AG09319 (cell line): ENCODE data around the gene CDC14A.

Experiments
- DNase-seq: peaks from one replicate; pipeline ENCODE4 v3.0.0-alpha.2; 2010; ENCODE audit warnings: low read depth; ENCODE audit errors: extremely low read depth
- TF ChIP-seq, protein P1 (sequence below): IDR thresholded peaks from 2 replicates; pipeline ENCODE4 v1.5.1; 2011; ENCODE audit warnings: low read depth, mild to moderate bottlenecking, inconsistent platforms, low read length, moderate library complexity

CDC14A gene

DNA sequence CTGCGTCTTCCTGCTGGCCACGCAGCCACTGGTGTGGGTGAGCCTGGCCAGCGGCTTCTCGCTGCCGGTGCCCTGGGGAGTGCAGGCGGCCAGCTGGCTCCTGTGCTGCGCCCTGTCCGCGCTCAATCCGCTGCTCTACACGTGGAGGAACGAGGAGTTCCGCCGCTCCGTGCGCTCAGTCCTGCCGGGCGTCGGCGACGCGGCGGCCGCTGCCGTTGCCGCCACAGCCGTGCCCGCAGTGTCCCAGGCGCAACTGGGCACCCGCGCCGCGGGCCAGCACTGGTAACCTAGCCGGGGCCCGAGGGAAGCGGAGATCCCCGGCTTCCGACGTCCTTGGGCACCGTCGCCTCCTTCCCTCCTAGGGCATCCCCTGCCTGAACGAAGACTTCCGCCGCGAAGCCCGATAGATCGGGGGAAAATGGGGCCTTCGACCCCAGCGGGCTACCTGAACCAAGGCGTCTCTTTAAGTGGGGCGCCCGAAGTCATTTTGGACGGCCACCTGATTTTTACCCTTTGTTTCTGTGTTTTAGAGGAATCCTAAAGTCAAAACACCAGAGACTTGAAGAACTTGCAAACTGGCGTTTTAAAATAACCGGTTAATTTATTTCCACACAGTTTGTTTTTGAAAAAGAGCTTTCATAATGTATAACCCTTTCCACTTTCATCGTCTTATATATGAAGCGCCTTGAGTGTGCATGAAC is 187.7 kb downstream of the CDC14A start:
- TF ChIP-seq, protein P1, sequence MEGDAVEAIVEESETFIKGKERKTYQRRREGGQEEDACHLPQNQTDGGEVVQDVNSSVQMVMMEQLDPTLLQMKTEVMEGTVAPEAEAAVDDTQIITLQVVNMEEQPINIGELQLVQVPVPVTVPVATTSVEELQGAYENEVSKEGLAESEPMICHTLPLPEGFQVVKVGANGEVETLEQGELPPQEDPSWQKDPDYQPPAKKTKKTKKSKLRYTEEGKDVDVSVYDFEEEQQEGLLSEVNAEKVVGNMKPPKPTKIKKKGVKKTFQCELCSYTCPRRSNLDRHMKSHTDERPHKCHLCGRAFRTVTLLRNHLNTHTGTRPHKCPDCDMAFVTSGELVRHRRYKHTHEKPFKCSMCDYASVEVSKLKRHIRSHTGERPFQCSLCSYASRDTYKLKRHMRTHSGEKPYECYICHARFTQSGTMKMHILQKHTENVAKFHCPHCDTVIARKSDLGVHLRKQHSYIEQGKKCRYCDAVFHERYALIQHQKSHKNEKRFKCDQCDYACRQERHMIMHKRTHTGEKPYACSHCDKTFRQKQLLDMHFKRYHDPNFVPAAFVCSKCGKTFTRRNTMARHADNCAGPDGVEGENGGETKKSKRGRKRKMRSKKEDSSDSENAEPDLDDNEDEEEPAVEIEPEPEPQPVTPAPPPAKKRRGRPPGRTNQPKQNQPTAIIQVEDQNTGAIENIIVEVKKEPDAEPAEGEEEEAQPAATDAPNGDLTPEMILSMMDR: no peak
- no peak for DNase-seq

DNA sequence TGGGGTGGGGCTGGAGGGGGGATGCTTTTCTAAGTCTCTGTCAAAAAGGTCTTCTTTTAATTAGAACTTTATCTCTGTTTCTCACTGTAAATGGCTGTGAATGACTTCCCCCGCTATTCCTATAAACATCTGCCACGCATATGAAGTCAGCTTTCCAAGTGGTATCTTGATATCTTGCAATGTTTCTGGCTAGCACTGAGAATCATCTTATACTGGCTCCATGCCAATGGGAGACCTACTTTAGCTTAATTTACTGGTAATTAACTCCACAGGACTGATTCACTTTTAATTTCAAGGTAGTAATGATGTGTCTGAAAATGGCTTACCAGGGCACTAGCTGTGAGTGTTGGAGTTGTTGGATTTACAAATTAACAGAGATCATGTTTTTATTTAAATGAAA is 190.0 kb downstream of the CDC14A start:
- TF ChIP-seq, protein P1: no peak
- DNase-seq: no peak

DNA sequence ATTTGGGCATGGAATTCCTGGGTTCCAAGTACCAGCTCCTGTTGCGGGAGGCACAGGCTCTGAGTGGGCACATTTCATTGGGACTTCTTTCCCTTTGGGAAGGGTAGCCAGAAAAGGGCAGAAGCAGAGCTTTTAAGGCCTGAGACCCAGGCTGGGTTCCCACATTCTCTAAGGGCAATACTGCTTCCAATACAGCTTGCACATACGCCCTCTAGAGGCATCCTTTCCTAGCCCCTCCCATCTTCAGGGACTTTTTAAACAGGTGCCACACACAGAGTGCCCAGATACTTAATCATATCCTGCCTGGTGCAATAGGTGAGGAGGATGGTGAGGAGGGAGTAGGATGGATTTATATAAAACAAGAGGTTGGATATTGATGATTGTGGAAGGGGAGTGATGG is 191.3 kb downstream of the CDC14A start:
- TF ChIP-seq, protein P1: no peak; the same call in 1 of the 2 replicates
- no peak for DNase-seq

DNA sequence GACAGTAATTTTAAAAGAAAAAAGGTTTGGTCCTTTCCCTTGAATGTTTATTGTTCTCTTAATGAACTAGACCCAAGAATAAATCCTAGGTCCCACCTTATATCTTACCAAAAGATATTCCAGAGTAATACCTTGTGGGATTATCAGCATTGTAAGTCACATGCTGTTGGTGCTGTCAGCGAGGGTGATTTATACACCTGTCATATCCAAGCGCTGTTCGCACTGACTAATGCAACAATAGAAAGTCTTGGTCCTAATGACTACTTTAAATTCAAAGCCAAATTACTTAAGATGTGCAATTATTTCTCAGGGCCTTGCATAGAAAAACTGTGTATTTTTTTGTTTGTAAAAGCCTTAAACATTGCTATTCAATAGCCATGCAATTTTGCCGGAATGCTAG is 192.5 kb downstream of the CDC14A start:
- DNase-seq: no peak
- TF ChIP-seq, protein P1: no peak

DNA sequence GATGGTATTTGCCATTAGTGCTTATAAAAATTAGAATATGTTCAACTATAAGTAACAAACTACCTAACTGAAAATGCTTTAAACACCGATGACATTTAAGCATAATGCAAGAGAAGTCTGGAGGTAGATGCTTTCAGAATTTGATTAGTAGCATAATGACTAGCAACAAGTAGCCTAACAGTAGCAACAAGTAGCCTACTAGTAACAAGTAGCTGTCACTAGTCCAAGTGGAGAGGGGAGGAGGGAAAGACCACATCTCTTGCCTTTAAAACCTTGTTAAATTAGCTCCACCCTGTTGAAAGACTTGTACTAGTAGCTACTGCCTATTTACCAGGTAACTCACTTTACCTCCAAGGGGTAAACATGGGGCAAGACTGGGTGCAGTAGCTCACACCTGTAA is 193.5 kb downstream of the CDC14A start:
- DNase-seq: no peak
- TF ChIP-seq, protein P1: no peak

DNA sequence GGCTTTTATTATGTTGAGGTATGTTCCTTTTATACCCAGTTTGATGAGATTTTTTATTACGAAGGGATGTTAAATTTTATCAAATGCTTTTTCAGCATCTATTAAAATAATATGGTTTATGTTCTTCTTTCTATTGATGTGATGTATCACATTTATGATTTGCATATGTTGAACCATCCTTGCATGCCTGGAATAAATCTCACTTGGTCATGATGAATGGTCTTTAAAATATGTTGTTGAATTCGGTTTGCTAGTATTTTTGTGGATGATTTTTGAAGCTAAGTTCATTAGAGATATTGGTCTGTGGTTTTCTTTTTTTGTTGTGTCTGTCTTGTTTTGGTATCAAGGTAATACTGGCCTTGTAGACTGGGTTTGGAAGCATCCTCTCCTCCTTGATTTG is 199.7 kb downstream of the CDC14A start:
- TF ChIP-seq, protein P1: no peak
- DNase-seq: no peak

DNA sequence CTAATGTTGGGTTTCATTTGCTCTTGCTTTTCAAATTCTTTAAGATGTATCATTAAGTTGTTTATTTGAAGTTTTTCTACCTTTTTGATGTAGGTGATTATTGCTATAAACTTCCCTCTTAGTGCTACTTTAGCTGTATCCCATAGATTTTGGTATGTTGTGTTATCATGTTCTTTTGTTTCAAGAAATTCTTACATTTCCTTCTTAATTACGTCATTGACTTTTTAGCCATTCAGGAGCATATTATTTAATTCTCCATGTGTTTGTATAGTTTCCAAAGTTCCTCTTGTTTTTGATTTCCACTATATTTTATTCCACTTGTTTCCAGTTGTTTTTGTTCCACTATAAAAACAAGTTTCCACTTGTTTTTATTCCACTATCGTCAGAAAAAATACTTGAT is 200.6 kb downstream of the CDC14A start:
- DNase-seq: no peak
- TF ChIP-seq, protein P1: no peak
